Prostate gland (tissue), 2 donors: Measurements from ENCODE around the gene GRIK5.

ENCODE experiments used
- POLR2A ChIP-seq: fragments of 450-650 bp; IDR thresholded peaks from one replicate; pipeline ENCODE4 v1.6.1; 2016; ENCODE audit warnings: antibody characterized with exemption, mild to moderate bottlenecking
- POLR2AphosphoS5 ChIP-seq: sonication (generic); formaldehyde crosslinking; IDR thresholded peaks from one replicate; pipeline ENCODE4 v1.6.1; 2017; ENCODE audit warnings: antibody characterized with exemption
- TF ChIP-seq, protein P1 (sequence below), 4 experiments: fragments of 200-600 bp in 2 of 4; fragments of 450-650 bp in 2 of 4; sonication (generic) in 2 of 4; IDR thresholded peaks; 1 replicate in 3 of 4; 2 replicates in 1 of 4; pipeline ENCODE4 v1.5.1; 2016 to 2019; ENCODE audit warnings: antibody characterized with exemption in 4 of 4, mild to moderate bottlenecking in 2 of 4, moderate library complexity in 2 of 4

DNA sequence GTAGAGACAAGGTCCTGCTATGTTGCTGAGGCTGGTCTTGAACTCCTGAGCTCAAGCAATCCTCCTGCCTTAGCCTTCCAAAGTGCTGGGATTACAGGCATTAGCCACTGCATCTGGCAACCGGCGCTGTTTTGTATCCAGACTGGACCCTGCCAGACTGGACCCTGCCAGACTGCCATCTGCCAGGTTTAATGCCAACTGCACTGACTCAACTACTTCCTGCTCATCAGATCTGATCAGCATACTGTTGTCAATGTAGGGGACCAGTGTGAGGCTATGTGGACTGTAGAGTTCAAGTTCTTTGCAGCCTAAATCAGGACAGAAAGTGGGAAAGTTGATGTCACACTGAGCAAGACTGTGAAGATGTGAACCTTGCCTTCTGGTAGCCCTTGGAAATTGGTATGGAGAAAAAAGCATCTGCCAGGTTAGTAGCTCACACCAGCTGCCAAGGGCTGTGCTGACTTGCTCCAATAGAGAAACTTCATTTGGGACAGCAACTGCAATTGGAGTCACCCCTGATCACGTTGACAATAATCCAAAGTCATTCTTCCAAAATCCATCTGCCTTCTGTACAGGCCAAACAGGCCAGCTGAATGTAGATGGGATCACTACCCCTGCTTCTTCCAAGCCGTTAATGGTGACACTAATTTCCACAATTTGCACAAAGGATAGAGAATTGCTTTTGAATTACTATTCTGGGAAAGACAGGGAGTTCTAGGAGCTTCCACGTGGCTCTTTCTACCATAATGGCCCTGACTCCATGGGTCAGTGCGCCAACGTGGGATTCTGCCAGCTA, 39.2 kb downstream of the GRIK5 start:
- TF ChIP-seq, protein P1, sequence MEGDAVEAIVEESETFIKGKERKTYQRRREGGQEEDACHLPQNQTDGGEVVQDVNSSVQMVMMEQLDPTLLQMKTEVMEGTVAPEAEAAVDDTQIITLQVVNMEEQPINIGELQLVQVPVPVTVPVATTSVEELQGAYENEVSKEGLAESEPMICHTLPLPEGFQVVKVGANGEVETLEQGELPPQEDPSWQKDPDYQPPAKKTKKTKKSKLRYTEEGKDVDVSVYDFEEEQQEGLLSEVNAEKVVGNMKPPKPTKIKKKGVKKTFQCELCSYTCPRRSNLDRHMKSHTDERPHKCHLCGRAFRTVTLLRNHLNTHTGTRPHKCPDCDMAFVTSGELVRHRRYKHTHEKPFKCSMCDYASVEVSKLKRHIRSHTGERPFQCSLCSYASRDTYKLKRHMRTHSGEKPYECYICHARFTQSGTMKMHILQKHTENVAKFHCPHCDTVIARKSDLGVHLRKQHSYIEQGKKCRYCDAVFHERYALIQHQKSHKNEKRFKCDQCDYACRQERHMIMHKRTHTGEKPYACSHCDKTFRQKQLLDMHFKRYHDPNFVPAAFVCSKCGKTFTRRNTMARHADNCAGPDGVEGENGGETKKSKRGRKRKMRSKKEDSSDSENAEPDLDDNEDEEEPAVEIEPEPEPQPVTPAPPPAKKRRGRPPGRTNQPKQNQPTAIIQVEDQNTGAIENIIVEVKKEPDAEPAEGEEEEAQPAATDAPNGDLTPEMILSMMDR (IDR thresholded peaks at IDR 0.05) = no peak
- TF ChIP-seq POLR2AphosphoS5 (no peak), POLR2A (no peak)
